ENCODE results near the gene FAM25G.

- TF ChIP-seq CTCF (IDR thresholded peaks at IDR 0.05) (no peak), TEAD4 (IDR thresholded peaks at IDR 0.05; ENCODE audit: borderline replicate concordance, insufficient read depth) (no peak), EP300 (IDR thresholded peaks at IDR 0.05; ENCODE audit: borderline replicate concordance in 1 of 2, low read depth in 1 of 2, low read length in 1 of 2) (no peak), TAF1 (IDR thresholded peaks at IDR 0.05; ENCODE audit: borderline replicate concordance, low read depth, low read length) (no peak), EZH2phosphoT487 (IDR thresholded peaks at IDR 0.05; ENCODE audit: borderline replicate concordance, low read depth) (no peak), RFX5 (IDR thresholded peaks at IDR 0.05; ENCODE audit: low read length) (no peak), RCOR1 (IDR thresholded peaks at IDR 0.05; ENCODE audit: low read length) (no peak), MXI1 (IDR thresholded peaks at IDR 0.05; ENCODE audit: low read depth, low read length) (no peak), FOSL2 (IDR thresholded peaks at IDR 0.05; ENCODE audit: borderline replicate concordance, low read depth) (no peak), SIN3A (IDR thresholded peaks at IDR 0.05; ENCODE audit: borderline replicate concordance, low read depth, low read length) (no peak)
- TF ChIP-seq, protein P1, sequence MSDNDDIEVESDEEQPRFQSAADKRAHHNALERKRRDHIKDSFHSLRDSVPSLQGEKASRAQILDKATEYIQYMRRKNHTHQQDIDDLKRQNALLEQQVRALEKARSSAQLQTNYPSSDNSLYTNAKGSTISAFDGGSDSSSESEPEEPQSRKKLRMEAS (IDR thresholded peaks at IDR 0.05; ENCODE audit: low read depth): no peak
These were observed 34.0 kb downstream of the FAM25G start for GRCh38 chr10:47457528-47457820.

Measured in SK-N-SH (cell line).